ENCODE measurements around the gene SDR42E2.
"Not testable (repeated sequence)": the region's sequence is repeated elsewhere in the genome, so short reads cannot be mapped to it uniquely, and the experiment has no call there.

The SDR42E2 gene

DNA sequence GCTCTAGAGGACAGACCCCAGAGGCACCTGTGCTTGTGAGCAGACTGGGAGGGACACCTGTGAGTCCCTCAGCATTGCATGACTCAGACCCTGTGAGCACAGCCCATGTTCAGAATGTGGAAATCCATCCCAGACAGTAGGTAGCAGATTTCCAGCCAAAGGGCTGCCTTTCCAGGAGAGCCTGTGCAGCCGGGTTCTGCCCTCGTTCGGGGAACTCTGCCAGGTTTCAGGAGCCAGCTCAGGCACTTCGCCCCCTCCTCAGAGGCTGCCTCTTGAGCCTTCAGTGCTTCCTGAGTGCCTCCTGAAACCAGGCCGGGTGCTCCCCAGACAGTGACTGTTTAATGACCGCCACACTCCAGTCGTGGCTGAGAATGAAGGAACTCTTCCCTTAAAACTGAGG is 23.3 kb upstream of the SDR42E2 start:
- Histone ChIP-seq H2AFZ (ENCODE audit: low read depth, low read length) (no peak overlapping the region), H3K4me1 (ENCODE audit: insufficient read depth, low read length) (no peaks in the 10 kb centered on the region), H3K36me3 (ENCODE audit: insufficient read depth, low read length) (no peaks in the 10 kb centered on the region), H3K4me3 (ENCODE audit: low read length) (no peak overlapping the region), H3K27me3 (ENCODE audit: insufficient read depth, low read length) (peaks cover 2% of the 10 kb centered on the region), H3K9me3 (ENCODE audit: low read length) (no peaks in the 10 kb centered on the region)

DNA sequence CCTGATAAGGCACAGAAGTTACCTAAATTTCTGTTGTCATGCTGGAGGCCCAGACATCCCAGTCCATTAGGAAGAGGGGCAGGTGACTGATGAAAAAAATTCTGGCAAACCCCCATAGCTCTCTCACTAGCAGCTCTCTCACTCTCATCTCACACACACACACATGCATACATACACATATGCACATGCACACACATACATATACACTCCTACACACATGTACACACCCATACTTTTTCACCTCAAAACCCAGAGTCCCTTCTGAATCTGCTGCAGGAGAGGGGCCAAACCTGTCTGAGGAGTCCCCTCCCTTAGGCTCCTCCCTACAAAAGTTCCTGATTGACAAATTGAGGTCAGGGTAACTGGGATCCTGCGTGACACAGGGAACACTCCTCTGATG is 22.6 kb upstream of the SDR42E2 start:
- H2AFZ ChIP-seq (ENCODE audit: low read depth, low read length): no peak overlapping the region
- H3K4me3 ChIP-seq (ENCODE audit: low read length): no peak overlapping the region
- peaks cover 2% of the 10 kb centered on the region for H3K27me3 ChIP-seq (ENCODE audit: insufficient read depth, low read length)
- H3K9me3 ChIP-seq (ENCODE audit: low read length): no peaks in the 10 kb centered on the region
- no peaks in the 10 kb centered on the region for H3K36me3 ChIP-seq (ENCODE audit: insufficient read depth, low read length)
- no peaks in the 10 kb centered on the region for H3K4me1 ChIP-seq (ENCODE audit: insufficient read depth, low read length)

DNA sequence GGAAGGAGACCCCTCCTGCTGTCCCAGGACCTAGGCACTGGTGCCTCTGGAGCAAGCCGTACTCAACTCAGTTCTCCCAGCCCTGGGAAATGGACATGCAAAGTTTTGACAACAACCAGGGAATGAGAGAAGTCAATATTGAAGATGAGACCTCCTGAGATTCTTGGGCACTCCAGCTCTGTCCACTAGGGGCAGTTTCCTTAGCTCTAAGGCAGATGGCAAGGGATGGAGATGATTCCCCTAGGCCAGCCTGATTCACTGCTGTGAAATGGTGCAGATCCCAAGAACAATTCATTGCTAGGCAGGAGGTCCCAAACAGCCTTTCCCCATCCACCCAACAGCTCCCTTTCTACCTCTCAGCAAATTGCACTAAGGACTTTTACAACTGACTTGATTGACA is 20.5 kb upstream of the SDR42E2 start:
- H3K4me3 ChIP-seq (ENCODE audit: low read length): no peak overlapping the region
- H3K4me1 ChIP-seq (ENCODE audit: insufficient read depth, low read length): no peaks in the 10 kb centered on the region
- H3K36me3 ChIP-seq (ENCODE audit: insufficient read depth, low read length): no peaks in the 10 kb centered on the region
- no peak overlapping the region for H2AFZ ChIP-seq (ENCODE audit: low read depth, low read length)
- no peaks in the 10 kb centered on the region for H3K9me3 ChIP-seq (ENCODE audit: low read length)
- H3K27me3 ChIP-seq (ENCODE audit: insufficient read depth, low read length): peaks cover 2% of the 10 kb centered on the region

DNA sequence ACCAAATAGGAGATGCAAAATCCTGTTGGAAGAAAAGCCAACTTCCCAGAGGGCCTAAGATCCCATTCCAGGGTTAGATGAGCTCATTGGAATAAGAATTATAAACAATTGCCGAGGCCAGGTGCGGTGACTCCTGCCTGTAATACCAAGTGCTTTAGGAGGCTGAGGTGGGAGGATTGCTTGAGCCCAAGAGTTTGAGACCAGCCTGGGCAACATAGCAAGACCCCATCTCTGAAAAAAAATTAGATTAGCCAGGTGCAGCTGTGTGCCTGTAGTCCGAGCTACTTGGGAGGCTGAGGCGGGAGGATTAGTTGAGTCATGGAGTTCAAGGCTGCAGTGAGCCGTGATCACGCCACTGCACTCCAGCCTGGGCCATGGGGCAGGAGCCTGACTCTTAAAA is 17.8 kb upstream of the SDR42E2 start:
- no peak overlapping the region for H2AFZ ChIP-seq (ENCODE audit: low read depth, low read length)
- no peak overlapping the region for H3K4me3 ChIP-seq (ENCODE audit: low read length)
- no peaks in the 10 kb centered on the region for H3K36me3 ChIP-seq (ENCODE audit: insufficient read depth, low read length)
- no peaks in the 10 kb centered on the region for H3K9me3 ChIP-seq (ENCODE audit: low read length)
- no peaks in the 10 kb centered on the region for H3K4me1 ChIP-seq (ENCODE audit: insufficient read depth, low read length)
- H3K27me3 ChIP-seq (ENCODE audit: insufficient read depth, low read length): peaks cover 9% of the 10 kb centered on the region

DNA sequence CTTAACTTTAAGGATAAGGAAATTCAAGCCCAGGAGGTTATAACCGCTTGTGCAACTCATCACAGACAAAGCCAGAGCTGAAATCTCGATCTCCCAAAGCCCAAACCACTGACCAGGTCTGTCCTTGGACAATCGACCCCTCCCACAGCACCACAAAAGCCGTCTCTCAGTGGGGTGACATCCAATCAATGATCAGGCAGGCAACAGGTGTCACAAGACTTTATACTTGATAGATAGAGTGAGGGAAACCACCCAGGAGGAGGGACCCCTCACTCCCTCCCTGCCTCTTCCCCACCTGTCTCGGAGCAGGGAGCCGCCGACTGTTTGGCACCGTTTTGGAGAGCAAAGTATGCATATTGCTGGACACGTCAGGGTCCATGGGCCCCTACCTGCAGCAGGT is 14.5 kb upstream of the SDR42E2 start:
- H3K27me3 ChIP-seq (ENCODE audit: insufficient read depth, low read length): peaks cover 15% of the 10 kb centered on the region
- H2AFZ ChIP-seq (ENCODE audit: low read depth, low read length): no peak overlapping the region

DNA sequence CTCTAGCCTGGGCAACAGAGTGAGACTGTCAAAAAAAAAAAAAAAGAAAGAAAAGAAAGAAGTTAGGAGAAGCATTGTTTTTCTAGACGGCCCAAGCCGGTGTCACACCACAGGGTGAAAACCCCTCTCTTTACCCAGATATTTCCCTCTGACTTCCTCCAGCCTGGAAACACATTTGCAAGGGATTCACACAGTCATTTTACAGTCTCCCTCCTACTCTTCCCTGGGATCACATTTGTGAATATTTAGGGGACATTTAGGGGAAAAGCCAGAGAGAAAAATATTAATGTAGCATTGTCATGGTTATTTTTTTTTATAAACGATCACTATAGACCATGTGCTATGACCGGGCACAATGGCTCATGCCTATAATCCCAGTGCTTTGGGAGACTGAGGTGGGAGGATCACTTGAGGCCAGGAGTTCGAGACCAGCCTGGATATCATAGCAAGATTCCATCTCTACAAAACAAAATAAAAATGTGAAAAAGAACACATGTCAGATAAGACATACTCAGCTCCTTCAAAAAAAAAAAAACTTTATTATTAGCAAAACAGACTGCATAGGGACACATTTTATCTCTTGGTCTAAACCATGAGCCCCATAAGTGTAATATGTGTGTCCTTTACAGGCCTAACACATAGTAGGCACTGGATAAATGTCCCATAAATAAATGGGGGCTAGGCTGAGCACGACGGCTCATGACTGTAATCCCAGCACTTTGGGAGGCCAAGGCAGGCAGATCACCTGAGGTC is 10.9 kb upstream of the SDR42E2 start:
- Histone ChIP-seq H3K4me3 (ENCODE audit: low read length) (no peak overlapping the region), H3K9me3 (ENCODE audit: low read length) (no peaks in the 10 kb centered on the region), H3K27me3 (ENCODE audit: insufficient read depth, low read length) (peaks cover 18% of the 10 kb centered on the region), H3K36me3 (ENCODE audit: insufficient read depth, low read length) (no peaks in the 10 kb centered on the region), H3K4me1 (ENCODE audit: insufficient read depth, low read length) (no peaks in the 10 kb centered on the region), H2AFZ (ENCODE audit: low read depth, low read length) (no peak overlapping the region)

More for the DNA sequence above, 14.5 kb upstream of the SDR42E2 start:
- no peak overlapping the region for H3K4me3 ChIP-seq (ENCODE audit: low read length)
- H3K36me3 ChIP-seq (ENCODE audit: insufficient read depth, low read length): no peaks in the 10 kb centered on the region
- H3K9me3 ChIP-seq (ENCODE audit: low read length): no peaks in the 10 kb centered on the region
- H3K4me1 ChIP-seq (ENCODE audit: insufficient read depth, low read length): no peaks in the 10 kb centered on the region

DNA sequence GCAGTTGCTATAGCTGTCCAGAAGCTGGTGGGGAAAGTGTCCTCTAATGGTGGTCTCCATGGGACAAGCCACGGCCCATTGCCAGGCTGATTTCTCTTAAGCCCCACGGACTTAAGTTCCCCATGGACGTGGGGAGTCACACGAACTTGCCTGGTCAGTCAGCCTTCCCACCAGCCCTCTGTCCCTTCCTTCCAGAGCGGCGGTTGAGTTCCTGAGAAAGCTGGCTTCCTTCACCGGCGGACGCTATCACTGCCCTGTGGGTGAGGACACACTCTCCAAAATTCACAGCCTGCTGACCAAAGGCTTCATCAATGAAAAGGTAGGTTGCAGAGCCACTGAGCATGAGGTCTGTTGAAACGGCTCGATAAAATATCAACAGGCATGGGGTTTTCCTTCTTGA is 10.0 kb upstream of the SDR42E2 start:
- Histone ChIP-seq H3K4me3 (ENCODE audit: low read length) (no peak overlapping the region), H3K4me1 (ENCODE audit: insufficient read depth, low read length) (no peaks in the 10 kb centered on the region), H3K27me3 (ENCODE audit: insufficient read depth, low read length) (peaks cover 17% of the 10 kb centered on the region), H2AFZ (ENCODE audit: low read depth, low read length) (no peak overlapping the region), H3K36me3 (ENCODE audit: insufficient read depth, low read length) (no peaks in the 10 kb centered on the region), H3K9me3 (ENCODE audit: low read length) (no peaks in the 10 kb centered on the region)

DNA sequence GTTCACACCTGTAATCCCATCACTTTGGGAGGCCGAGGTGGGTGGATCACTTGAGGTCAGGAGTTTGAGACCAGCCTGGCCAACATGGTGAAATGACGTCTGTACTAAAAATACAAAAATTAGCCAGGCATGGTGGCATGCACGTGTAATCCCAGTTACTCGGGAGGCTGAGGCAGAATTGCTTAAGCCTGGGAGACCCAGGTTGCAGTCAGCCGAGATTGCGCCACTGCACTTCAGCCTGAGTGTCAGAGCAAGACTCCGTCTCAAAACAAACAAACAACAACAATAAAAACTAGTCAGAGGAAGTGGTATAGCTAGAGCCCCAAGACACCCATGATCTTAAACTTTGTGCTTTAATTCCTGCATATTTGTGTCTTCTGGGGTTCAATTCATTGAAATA is 9.2 kb upstream of the SDR42E2 start:
- not testable (repeated sequence) for H3K4me1 ChIP-seq (ENCODE audit: insufficient read depth, low read length); H3K36me3 ChIP-seq (ENCODE audit: insufficient read depth, low read length); H2AFZ ChIP-seq (ENCODE audit: low read depth, low read length); H3K9me3 ChIP-seq (ENCODE audit: low read length); H3K4me3 ChIP-seq (ENCODE audit: low read length)
- H3K27me3 ChIP-seq (ENCODE audit: insufficient read depth, low read length): peaks cover 14% of the 10 kb centered on the region

DNA sequence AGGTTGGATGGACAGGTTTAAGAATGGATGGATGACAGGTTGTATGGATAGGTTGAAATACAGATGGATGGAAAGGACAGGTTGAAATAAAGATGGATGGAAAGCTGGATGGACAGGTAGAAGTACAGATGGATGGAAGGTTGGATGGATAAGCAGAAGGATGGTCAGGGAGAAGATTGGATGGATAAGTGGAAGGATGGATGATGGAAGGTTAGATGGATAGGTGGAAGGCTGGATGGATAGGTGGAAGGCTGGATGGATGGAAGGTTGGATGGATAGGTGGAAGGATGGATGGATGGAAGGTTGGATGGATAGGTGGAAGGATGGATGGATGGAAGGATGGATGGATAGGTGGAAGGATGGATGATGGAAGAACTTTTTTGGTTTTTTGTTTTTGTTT is 905 bp upstream of the SDR42E2 start:
- Histone ChIP-seq H3K36me3 (ENCODE audit: insufficient read depth, low read length) (no peaks in the 10 kb centered on the region), H2AFZ (ENCODE audit: low read depth, low read length) (no peak overlapping the region), H3K4me3 (ENCODE audit: low read length) (no peak overlapping the region), H3K9me3 (ENCODE audit: low read length) (no peaks in the 10 kb centered on the region), H3K4me1 (ENCODE audit: insufficient read depth, low read length) (no peaks in the 10 kb centered on the region), H3K27me3 (ENCODE audit: insufficient read depth, low read length) (peaks cover 40% of the 10 kb centered on the region)

DNA sequence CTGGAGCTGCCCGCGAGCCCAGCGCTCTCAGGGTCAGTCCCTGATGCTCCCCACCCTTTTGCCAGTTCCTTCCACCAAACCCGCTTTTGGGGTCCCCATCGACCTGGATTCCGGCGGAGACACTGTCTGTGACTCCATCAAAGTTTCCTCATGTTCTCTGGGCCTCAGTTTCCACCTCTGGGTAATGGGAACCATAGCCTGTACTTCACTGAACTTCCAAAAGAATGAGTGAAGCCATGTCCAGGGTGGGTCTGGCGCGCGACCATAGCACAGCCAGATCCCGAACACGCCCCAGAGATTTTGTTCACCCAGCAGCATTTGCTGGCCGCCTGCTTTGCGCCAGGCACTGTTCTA is 327 bp downstream of the SDR42E2 start:
- Histone ChIP-seq H2AFZ (ENCODE audit: low read depth, low read length) (no peak overlapping the region), H3K9me3 (ENCODE audit: low read length) (no peaks in the 10 kb centered on the region), H3K36me3 (ENCODE audit: insufficient read depth, low read length) (no peaks in the 10 kb centered on the region), H3K27me3 (ENCODE audit: insufficient read depth, low read length) (peaks cover 38% of the 10 kb centered on the region), H3K4me3 (ENCODE audit: low read length) (no peak overlapping the region), H3K4me1 (ENCODE audit: insufficient read depth, low read length) (no peaks in the 10 kb centered on the region)

DNA sequence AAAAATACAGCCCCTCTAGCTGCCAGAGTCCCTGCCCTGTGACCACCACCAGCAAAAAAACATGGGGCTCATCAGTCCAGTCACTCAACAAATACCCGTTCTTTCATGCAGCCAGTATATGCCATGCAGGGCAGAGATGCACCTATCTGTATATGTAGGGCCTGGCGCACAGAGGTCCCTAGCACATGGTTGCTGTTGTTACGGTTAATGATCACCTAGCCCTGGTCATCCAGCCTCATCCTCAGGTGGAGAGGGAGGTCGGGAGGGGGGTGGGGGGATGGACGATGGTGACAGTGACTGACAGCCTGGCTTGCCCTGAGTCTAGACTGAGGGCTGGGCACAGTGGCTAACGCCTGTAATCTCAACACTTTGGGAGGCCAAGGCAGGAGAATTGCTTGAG is 1.5 kb downstream of the SDR42E2 start:
- no peaks in the 10 kb centered on the region for H3K36me3 ChIP-seq (ENCODE audit: insufficient read depth, low read length)
- no peaks in the 10 kb centered on the region for H3K4me1 ChIP-seq (ENCODE audit: insufficient read depth, low read length)
- peaks cover 38% of the 10 kb centered on the region for H3K27me3 ChIP-seq (ENCODE audit: insufficient read depth, low read length)
- H3K4me3 ChIP-seq (ENCODE audit: low read length): no peak overlapping the region
- H3K9me3 ChIP-seq (ENCODE audit: low read length): no peaks in the 10 kb centered on the region
- H2AFZ ChIP-seq (ENCODE audit: low read depth, low read length): no peak overlapping the region

DNA sequence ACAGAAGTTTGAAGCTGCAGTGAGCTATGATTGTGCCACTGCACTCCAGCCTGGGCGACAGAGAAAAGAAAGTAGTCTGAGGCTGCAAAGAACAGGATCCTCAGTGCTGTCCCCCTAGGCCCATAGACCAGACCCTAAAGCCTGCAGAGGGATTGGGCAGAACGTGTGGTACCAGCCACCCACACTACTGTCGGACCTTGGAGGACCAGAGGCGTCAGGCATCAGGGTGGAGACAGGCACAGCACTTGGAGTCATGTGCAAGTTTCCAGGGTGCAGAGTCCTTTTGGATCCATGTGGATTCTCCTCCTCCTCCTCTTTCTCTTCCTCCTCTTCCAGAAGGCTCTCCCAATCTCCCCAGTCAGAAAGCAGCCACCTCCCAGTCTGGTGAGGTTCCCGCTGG is 2.2 kb downstream of the SDR42E2 start:
- H3K4me1 ChIP-seq (ENCODE audit: insufficient read depth, low read length): no peaks in the 10 kb centered on the region
- H2AFZ ChIP-seq (ENCODE audit: low read depth, low read length): no peak overlapping the region
- H3K27me3 ChIP-seq (ENCODE audit: insufficient read depth, low read length): peaks cover 36% of the 10 kb centered on the region
- H3K36me3 ChIP-seq (ENCODE audit: insufficient read depth, low read length): no peaks in the 10 kb centered on the region
- H3K9me3 ChIP-seq (ENCODE audit: low read length): no peaks in the 10 kb centered on the region
- no peak overlapping the region for H3K4me3 ChIP-seq (ENCODE audit: low read length)

DNA sequence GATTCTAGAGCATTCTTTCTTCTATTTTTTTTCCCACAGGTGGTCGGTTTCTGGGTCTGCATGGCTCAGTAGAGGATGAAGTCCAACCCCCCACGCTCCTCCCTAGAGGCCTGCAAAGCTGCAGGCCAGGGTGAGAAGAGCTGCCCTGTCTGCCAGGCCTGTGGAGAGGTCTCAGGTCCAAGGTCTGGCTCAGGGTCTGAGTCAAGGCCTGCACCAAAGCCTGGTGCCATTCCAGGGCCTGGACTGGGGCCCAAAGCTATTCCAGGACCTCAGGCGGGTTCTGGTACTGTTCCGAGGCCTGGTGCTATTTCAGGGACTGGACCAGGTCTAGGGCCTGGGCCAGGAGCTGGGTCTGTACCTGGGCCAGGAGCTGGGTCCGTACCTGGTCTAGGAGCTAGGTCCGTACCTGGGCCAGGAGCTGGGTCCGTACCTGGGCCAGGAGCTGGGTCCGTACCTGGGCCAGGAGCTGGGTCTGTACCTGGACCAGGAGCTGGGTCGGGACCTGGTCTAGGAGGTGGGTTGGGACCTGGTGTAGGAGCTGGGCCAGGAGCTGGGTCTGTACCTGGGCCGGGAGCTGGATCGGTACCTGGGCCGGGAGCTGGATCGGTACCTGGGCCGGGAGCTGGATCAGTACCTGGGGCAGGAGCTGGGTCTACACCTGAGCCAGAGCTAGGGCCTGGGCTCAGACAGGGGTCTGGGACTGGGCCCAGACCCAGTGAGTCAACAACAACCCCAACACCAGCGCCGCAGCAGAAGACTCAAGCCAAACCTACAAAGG is 3.4 kb downstream of the SDR42E2 start:
- H3K9me3 ChIP-seq (ENCODE audit: low read length): no peaks in the 10 kb centered on the region
- no peak overlapping the region for H3K4me3 ChIP-seq (ENCODE audit: low read length)
- H3K4me1 ChIP-seq (ENCODE audit: insufficient read depth, low read length): no peaks in the 10 kb centered on the region
- no peak overlapping the region for H2AFZ ChIP-seq (ENCODE audit: low read depth, low read length)
- H3K36me3 ChIP-seq (ENCODE audit: insufficient read depth, low read length): no peaks in the 10 kb centered on the region
- peaks cover 36% of the 10 kb centered on the region for H3K27me3 ChIP-seq (ENCODE audit: insufficient read depth, low read length)
